ENCODE results near the gene ZRANB3. TPM values are rescaled to one million over a fixed set of nuclear protein-coding genes. Genes with fewer than 3 reads are reported as not detected.

The ZRANB3 gene
- total RNA-seq, 1 experiment from 2014 or later = 4.5 TPM

GRCh38 chr2:135248611-135249010 lies 282.4 kb downstream of the ZRANB3 start:
- Histone ChIP-seq H3K27me3 (no peaks in the 10 kb centered on the region), H3K36me3 (peaks cover 2% of the 10 kb centered on the region; the same call in 1 of the 2 replicates), H3K9me3 (0 out of 2 replicates have a peak, but pooled peaks cover 2% of the 10 kb centered on the region), H3K4me3 (no peak overlapping the region)
- no peak for DNase-seq

GRCh38 chr2:135246711-135247270 lies 284.2 kb downstream of the ZRANB3 start:
- no peak overlapping the region for H3K4me3 ChIP-seq
- 0 out of 2 replicates have a peak, but pooled peaks cover 2% of the 10 kb centered on the region for H3K9me3 ChIP-seq
- peaks cover 2% of the 10 kb centered on the region; the same call in 1 of the 2 replicates for H3K36me3 ChIP-seq
- DNase-seq = no peak
- no peaks in the 10 kb centered on the region for H3K27me3 ChIP-seq

- no peak overlapping the region for H3K4me3 ChIP-seq
- H3K36me3 ChIP-seq = no peaks in the 10 kb centered on the region
- no peaks in the 10 kb centered on the region for H3K9me3 ChIP-seq
- no peaks in the 10 kb centered on the region for H3K27me3 ChIP-seq
- DNase-seq = no peak
Measured at GRCh38 chr2:135245071-135245470, 285.9 kb downstream of the ZRANB3 start.

- Histone ChIP-seq H3K27me3 (no peaks in the 10 kb centered on the region), H3K4me3 (no peak overlapping the region), H3K36me3 (no peaks in the 10 kb centered on the region), H3K9me3 (no peaks in the 10 kb centered on the region)
- DNase-seq = no peak
Measured at GRCh38 chr2:135238651-135239050, 292.4 kb downstream of the ZRANB3 start.

GRCh38 chr2:135230150-135230549 lies 300.9 kb downstream of the ZRANB3 start:
- H3K4me3 ChIP-seq = no peak overlapping the region
- DNase-seq = no peak
- no peaks in the 10 kb centered on the region for H3K36me3 ChIP-seq
- no peaks in the 10 kb centered on the region for H3K27me3 ChIP-seq
- no peaks in the 10 kb centered on the region for H3K9me3 ChIP-seq

- Histone ChIP-seq H3K27me3 (no peaks in the 10 kb centered on the region), H3K4me3 (no peak overlapping the region), H3K9me3 (no peaks in the 10 kb centered on the region), H3K36me3 (no peaks in the 10 kb centered on the region)
- peak; percentile 79 for DNase-seq
Measured at GRCh38 chr2:135227386-135227785, 303.6 kb downstream of the ZRANB3 start.

- Histone ChIP-seq H3K9me3 (no peaks in the 10 kb centered on the region), H3K27me3 (no peaks in the 10 kb centered on the region), H3K4me3 (no peak overlapping the region), H3K36me3 (no peaks in the 10 kb centered on the region)
- DNase-seq = peak; percentile 2
Measured at GRCh38 chr2:135226961-135227360, 304.1 kb downstream of the ZRANB3 start.

- H3K36me3 ChIP-seq = no peaks in the 10 kb centered on the region
- peak; percentile 11 for DNase-seq
- H3K27me3 ChIP-seq = no peaks in the 10 kb centered on the region
- H3K4me3 ChIP-seq = no peak overlapping the region
- H3K9me3 ChIP-seq = no peaks in the 10 kb centered on the region
Measured at GRCh38 chr2:135225781-135226180, 305.2 kb downstream of the ZRANB3 start.

GRCh38 chr2:135219226-135219625 lies 311.8 kb downstream of the ZRANB3 start:
- Histone ChIP-seq H3K27me3 (no peaks in the 10 kb centered on the region), H3K9me3 (no peaks in the 10 kb centered on the region), H3K4me3 (no peak overlapping the region), H3K36me3 (no peaks in the 10 kb centered on the region)
- DNase-seq = no peak

- no peak for DNase-seq
- H3K9me3 ChIP-seq = no peaks in the 10 kb centered on the region
Measured at GRCh38 chr2:135218426-135218825, 312.6 kb downstream of the ZRANB3 start.

GRCh38 chr2:135212757-135213156 lies 318.3 kb downstream of the ZRANB3 start:
- no peak overlapping the region for H3K4me3 ChIP-seq
- H3K36me3 ChIP-seq = no peaks in the 10 kb centered on the region; the same call in 1 of the 2 replicates
- H3K9me3 ChIP-seq = no peaks in the 10 kb centered on the region
- no peak for DNase-seq
- no peaks in the 10 kb centered on the region for H3K27me3 ChIP-seq

More at GRCh38 chr2:135218426-135218825, 312.6 kb downstream of the ZRANB3 start:
- H3K36me3 ChIP-seq = no peaks in the 10 kb centered on the region
- H3K27me3 ChIP-seq = no peaks in the 10 kb centered on the region
- H3K4me3 ChIP-seq = no peak overlapping the region

- H3K27me3 ChIP-seq = no peaks in the 10 kb centered on the region
- no peaks in the 10 kb centered on the region for H3K9me3 ChIP-seq
- H3K36me3 ChIP-seq = peaks cover 2% of the 10 kb centered on the region; the same call in 1 of the 2 replicates
- H3K4me3 ChIP-seq = no peak overlapping the region
- DNase-seq = no peak
Measured at GRCh38 chr2:135208016-135208415, 323.0 kb downstream of the ZRANB3 start.

- Histone ChIP-seq H3K36me3 (peaks cover 2% of the 10 kb centered on the region; the same call in 1 of the 2 replicates), H3K27me3 (no peaks in the 10 kb centered on the region), H3K4me3 (no peak overlapping the region), H3K9me3 (no peaks in the 10 kb centered on the region)
- no peak for DNase-seq
Measured at GRCh38 chr2:135203944-135204343, 327.1 kb downstream of the ZRANB3 start.

GRCh38 chr2:135202751-135203150 lies 328.3 kb downstream of the ZRANB3 start:
- Histone ChIP-seq H3K36me3 (peaks cover 2% of the 10 kb centered on the region; the same call in 1 of the 2 replicates), H3K9me3 (no peaks in the 10 kb centered on the region), H3K27me3 (no peaks in the 10 kb centered on the region), H3K4me3 (no peak overlapping the region)
- no peak for DNase-seq

GRCh38 chr2:135198481-135198880 lies 332.5 kb downstream of the ZRANB3 start:
- no peak overlapping the region for H3K4me3 ChIP-seq
- no peaks in the 10 kb centered on the region for H3K27me3 ChIP-seq
- no peaks in the 10 kb centered on the region for H3K36me3 ChIP-seq
- DNase-seq = no peak
- H3K9me3 ChIP-seq = no peaks in the 10 kb centered on the region

GRCh38 chr2:135190799-135191198 lies 340.2 kb downstream of the ZRANB3 start:
- H3K27me3 ChIP-seq = no peaks in the 10 kb centered on the region
- no peaks in the 10 kb centered on the region for H3K36me3 ChIP-seq
- peaks cover 6% of the 10 kb centered on the region; the same call in 1 of the 2 replicates for H3K9me3 ChIP-seq
- DNase-seq = no peak
- no peak overlapping the region for H3K4me3 ChIP-seq

GRCh38 chr2:135189148-135189547 lies 341.9 kb downstream of the ZRANB3 start:
- no peaks in the 10 kb centered on the region for H3K36me3 ChIP-seq
- H3K9me3 ChIP-seq = peaks cover 6% of the 10 kb centered on the region; the same call in 1 of the 2 replicates
- no peak for DNase-seq
- no peaks in the 10 kb centered on the region for H3K27me3 ChIP-seq
- no peak overlapping the region for H3K4me3 ChIP-seq

- DNase-seq = no peak
- H3K4me3 ChIP-seq = no peak overlapping the region
- no peaks in the 10 kb centered on the region for H3K36me3 ChIP-seq
- peaks cover 4% of the 10 kb centered on the region; the same call in 1 of the 2 replicates for H3K9me3 ChIP-seq
- no peaks in the 10 kb centered on the region for H3K27me3 ChIP-seq
Measured at GRCh38 chr2:135187270-135187669, 343.7 kb downstream of the ZRANB3 start.

All from MG63 (cell line).